HG02970 (cell line): ENCODE results near the gene SLC22A4.

Experiments
- ATAC-seq: cut with Tn5 transposase; IDR thresholded peaks from one replicate; pipeline ENCODE4 v1.9.1; 2021; ENCODE audit warnings: mild to moderate bottlenecking, moderate library complexity, moderate number of reproducible peaks; ENCODE audit not compliant: unreplicated experiment, low FRiP score

Gene SLC22A4

DNA sequence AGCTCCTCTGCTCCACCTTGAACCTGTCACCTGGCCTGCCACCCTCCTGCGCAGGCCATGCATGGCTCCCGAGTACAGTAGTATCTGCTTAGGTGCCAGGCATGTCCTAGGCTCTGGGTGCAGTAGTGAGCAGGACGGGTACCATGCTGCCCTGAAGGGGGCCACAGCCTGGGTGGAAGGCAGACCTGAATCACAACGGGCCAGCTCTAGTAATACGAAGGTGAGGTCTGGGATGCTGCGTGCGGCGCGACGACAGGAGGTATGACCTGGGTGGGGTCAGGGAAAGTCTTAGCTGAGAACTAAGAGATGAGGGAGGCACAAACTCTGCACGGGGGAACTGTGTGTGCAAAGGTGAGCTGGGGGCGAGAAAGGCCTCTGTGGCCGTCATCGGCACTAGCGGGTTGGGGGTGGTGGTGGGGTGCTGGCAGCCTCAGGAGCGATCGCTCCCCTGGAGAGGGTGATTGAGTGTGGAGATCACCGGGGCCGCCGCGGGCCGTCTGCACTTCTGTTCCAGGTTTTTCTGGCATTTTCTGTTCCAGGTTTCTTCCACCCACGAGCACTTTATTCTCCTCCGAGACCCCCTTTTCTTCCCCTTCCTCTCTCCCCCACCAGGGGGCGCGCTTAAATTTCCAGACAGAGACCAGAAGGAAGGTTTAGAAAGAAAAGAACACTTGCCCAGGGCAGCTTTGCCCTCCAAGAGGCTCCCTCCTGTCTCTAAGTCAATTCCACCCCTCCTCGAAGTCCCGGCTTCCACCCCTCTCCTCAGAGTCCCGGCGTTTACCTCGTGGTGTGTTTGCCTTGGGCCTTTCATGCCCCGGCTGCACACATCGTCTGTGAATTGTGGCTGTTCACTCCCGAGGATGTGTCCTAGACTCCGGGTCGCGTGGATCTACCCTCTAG is 21.6 kb upstream of the SLC22A4 start:
- no peak for ATAC-seq

DNA sequence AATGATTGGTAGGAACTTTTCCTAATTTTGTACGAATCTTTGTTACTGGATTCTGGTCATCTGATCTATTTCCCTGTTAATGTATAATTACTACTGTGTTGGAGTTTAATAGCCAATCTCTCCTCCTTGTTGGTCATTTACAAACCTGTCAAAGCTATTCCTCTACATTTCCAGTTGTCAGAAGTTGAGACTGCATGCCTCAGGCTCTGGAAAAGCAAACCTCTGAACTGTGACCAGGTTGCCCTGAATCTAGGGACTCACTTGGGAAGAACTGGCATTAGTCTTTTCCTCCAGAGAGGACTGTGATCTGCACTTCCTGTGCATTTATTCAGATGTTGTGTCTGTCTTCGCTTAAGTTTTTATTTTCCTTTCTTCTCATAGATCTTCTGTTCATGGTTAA is 20.6 kb upstream of the SLC22A4 start:
- ATAC-seq = no peak

DNA sequence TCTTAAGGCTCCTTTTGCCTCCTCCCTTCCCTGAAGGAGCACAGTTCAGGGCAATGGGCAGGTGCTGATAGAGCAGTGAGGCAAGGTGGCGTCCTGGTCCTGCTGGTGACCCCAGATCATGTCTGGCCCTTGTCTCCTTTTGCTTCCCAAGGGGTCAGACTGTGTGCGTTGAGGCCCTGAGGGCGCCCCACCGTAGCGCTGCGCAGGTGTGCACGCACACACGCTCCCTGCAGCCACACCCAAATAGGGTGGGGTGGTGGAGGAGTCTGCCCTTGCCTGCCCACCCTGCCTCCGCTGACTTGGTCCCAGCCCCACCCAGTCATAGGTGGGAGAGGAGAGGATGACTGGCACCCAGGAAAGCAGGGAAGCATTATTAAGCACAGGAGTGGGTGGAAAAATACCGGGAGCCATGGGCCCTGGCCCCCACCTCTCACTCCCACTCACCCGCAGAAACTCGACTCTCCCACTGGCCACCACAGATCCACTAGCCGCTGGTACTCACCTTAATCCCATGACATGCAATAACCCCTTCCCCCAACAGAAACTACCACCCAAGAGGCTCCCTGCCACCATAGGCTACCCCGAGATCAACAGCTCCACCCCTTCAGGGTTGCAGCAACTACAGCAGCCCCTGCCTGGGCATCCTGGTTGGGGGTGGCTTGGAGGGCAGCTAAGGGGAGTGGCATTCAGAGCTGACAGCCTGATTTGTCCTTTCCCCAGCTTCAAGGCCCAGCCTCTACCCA is 20.0 kb upstream of the SLC22A4 start:
- ATAC-seq = no peak

DNA sequence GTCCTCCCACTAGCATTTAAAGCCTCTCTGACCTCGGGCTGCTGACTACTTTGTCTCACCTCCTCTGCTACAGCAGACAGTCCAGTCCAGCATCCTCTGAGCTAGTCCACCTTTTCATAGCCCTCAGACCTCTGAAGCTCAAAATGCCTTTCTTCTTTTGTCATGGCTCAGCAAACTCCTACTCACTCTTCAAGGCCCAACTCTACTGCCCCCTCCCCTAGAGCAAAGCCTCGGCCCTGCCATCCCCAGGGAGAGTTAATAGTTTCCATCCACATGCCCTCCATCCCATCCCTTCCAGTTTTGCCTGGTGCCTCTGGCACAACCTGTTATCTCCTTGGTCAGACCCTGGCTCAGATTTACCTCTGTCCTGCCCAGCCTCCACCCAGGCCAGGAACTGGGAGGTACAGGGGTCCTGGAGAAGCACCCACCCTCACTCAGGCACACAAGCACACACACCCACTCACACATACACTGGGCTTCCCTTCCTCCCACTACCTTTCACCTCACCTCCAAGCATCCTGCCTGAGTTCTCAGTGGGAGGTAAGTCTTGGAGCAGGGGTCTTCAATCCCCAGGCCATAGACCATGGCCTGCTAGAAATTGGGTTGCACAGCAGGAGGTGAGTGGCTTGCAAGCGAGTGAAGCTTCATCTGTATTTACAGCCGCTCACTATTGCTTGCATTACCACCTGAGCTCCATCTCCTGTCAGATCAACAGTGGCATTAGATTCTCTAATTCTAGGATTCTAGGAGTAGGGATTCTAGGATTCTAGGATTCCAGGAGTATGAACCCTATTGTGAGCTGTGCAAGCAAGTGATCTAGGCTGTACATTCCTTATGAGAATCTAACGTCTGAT is 18.6 kb upstream of the SLC22A4 start:
- ATAC-seq = no peak

DNA sequence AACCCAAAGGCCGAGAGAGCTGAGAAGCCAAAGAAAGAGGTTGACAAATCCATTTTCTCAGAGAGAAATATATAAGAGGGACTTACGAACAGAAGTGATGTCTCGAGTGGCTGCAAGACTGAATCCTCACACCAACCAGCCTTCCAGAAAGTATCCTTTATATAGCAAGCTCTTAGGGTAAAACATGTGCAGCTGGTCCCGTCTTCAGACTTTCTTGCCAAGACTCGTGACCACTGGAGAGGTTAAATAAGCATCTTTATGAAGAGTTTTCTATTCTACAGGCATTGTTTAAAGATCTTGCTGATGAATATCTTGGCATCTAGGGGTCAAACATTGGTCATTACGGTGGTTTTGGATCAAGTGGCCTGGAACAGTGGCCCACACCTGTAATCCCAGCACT is 16.9 kb upstream of the SLC22A4 start:
- no peak for ATAC-seq

DNA sequence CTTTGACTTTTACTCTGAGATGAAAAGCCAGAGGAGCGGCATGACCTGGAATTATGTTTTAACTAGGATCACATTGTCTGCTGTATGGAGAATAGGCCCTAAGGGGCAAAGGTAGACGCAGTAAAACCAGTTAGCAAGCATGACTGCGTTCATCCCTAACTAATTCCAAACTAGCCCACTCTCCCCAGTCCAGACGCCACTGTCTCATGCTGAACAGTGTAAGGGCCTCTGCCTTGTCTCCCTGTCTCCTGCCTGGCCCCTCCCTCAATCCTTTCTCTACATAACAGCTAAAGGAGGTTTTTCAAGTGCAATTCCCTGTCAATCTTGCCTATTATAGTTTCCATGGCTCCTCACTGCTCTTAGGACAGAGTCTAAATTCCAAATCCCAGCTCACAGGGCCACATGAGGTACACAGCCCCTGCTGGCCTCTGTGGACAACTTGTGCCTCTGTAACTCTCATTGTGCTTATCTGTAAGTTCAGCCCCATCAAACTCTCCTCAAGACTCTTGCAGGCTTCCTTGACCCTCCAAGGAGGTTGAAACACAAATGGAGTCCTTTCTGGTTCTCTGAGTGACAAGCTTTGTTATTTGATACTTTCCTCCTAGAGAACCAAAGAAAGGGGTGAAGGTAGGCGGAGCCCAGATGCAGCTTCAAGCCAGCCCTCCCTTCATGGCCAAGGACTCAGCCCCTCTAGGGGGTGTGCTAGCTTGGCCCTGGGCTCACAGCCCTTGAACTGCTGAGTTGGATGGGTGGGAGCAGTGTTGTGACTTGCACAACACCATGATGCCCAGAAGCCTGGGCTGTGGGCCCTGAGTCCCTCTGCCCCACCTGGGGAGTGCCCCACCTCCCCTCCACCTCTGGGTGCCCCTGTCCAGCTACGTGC is 16.0 kb upstream of the SLC22A4 start:
- no peak for ATAC-seq

DNA sequence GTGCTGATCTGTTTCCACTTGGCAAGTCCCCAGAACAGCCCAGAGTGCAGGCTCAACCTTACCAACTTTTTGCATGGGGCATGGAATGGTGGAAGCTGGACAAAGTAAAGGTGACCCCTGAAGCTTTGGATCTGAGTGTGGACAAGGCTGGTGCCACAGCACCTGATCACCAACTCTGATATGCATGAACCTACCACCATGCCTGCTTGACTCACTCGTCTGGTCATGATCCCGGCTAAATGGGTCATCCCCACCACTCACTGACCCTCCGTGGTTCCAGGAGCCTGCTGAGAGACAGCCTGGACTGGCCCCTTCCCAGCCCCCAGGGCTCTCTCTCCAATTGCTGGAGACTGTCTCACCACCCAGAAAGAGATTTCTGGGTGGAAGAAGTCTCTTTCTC is 14.4 kb upstream of the SLC22A4 start:
- ATAC-seq = no peak

DNA sequence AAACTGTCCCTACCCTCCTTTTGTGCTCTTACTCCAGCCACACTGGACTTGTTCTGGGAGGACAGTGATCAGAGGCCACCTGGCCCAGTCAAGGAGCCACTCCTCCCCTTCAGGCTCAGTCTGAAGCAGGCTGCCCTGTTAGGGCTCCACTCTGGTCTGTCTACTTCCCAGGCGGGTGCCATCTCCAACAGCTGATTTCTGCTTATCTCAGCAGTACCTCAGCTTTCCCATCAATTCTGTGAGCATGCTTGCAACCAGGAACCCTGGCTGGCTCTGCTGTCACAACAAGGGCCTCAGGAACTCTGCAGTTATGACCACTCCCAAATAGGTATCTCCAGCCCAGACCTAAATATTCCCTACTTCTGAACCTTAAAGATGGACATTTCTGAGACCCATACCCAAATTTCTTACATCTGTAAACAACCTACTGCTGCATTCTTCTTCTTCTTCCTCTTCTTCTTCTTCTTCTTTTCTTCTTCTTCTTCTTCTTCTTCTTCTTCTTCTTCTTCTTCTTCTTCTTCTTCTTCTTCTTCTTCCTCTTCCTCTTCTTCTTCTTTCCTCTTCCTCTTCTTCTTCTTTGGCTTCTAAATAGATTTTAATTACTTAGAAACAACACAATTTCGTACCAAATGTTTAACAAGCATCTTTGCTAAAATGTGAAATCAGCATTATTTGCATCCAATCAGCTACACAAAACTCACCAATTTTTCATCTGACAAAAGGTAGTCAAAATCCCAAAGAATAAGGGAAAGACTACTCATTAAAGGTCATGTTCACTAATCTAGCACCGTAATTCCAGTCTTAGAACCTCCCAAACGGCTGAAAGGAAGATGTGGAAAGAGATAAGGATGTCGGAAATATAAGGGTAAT is 13.6 kb upstream of the SLC22A4 start:
- no peak for ATAC-seq

DNA sequence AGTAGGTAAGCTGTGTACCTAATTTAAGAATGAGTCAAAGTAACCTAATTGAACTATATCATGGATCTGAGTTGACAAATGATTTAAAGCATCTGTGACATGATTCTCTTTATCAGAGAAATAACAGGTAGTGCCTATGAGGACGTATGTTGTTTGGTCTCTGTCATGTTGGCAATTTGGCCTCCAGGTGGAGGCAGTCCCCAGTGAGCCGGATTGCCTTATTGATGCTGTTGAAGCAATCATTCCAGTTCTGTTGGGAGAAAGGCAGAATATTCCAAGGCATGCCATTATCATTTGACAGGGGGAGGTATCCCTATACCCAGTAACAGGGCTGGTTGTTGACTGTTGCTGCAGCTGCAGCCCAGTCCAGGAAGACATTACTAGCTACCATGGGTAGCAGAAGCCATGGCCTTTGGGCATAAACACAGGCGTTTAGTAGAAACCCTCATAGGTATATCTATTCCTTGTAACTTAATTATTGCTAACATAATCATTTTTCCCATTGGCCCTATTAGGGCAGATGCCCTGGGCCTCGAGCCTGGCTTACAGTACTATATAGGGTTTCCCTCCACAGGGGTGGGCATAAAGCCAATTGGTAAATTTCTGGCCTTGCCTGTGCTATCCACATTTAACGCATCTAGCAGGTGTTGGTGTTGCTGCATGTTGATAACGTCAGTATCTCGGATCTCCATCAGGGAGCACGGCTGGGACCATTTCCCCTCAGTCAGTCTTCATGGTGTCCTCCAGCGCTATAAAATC is 12.2 kb upstream of the SLC22A4 start:
- no peak for ATAC-seq

DNA sequence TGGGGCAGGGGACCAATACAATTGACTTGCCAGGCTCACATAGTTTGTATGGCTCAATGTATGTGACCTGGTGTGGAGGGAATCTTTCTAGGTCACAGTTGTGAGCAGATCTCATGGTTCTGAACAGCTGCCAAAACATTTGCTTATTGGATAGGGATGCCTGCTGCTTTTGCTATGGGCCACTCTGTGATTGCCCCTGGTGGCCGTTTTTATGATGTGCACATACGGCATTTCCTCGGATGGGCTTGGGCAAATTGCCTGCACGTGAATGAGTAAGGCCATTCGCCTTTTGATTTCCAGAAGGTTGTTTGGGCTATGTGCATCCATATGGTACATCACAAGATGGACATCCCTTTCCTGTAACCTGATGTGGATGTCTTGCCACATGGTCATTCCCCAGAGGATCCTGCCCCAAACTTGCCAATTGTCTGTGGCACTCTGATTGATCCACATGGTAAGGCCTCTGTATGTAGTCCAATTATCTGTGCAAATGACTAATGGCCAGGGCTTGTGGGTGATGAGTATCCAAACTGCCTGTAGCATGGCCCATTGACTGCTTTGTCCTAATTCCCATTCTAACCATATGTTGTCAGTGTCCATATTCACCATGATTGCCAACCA is 10.7 kb upstream of the SLC22A4 start:
- ATAC-seq = no peak

DNA sequence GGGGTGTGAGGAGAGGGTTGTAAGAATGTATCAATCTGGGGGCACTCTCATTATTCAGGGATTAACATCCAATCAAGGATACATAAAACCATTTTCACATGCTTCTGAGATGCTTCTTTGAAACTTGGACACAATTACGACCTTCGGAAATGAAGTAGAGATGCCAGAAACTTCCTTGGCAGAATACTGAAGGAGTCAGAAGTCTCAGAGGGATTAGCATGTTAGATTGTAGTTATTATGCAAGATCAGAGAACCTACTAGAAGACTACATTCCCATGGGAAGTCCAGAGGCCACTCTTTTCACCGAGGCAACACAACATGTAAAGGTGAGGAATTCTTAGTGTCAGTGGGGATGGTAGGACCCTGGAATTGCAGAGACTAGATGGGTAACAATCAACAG is 5.1 kb upstream of the SLC22A4 start:
- no peak for ATAC-seq

DNA sequence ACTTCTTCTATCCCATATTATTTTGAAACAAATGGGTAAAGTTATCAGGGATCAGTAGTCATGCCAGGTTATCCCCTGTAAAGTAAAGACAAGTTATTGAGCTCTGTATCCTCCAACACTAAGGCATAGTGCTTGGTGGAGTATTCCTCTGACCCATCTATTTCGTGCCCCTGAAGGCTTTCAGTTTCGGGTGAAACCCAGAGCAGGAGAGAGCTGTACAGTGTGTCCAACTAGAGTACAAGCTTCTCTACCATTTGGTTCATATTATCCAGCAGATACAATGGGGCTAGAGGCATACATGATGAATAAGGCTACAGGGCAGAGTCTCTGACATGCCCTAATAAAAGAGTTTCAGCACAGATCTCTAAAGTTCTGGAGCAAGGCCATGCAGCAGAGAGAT is 3.2 kb upstream of the SLC22A4 start:
- ATAC-seq = no peak

DNA sequence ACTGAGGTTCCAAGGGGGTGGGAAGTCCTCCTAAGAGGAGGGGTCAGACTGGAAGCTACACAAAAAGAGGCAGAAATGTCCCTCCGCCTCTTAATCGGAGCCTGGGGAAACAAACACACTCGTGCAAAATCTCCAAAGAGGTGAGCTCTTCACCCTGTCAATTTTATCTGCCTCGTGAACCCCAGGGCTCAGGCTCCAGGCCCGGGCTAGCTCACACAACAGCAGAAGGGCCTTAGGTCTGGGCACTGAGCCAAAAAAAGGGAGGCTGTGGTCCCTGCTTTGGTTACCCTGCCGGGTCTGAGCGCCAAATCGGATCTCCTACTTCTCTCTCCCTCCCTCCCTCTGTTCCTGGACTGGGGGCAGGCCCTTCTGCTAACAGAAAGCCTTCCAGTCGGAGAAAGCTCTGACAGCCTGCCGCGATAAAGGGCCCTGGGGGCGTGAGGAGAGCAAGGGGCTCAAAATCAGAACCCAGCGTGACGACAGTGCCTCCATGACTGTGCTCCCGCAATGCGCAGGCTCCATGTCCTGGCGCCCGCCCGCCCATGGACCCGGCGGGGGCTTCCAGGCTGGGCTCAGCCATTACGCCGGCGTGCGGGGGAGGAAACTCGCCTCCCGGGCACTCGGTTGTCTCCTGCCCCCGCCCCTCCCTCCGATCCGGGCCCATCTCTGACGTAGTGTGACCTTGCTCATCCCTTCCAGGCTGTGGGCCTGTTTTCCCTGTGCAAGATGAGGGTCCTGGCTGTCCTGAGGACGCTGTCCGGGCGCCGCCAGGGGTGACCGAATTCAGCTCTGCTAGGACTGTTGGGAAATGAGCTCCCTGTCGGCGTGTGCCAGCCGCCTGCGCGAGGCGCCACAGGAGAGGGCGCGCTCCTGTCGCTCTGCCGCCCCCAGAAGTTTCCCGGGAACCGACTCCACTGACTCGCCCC is 865 bp upstream of the SLC22A4 start:
- ATAC-seq = peak; percentile 35

DNA sequence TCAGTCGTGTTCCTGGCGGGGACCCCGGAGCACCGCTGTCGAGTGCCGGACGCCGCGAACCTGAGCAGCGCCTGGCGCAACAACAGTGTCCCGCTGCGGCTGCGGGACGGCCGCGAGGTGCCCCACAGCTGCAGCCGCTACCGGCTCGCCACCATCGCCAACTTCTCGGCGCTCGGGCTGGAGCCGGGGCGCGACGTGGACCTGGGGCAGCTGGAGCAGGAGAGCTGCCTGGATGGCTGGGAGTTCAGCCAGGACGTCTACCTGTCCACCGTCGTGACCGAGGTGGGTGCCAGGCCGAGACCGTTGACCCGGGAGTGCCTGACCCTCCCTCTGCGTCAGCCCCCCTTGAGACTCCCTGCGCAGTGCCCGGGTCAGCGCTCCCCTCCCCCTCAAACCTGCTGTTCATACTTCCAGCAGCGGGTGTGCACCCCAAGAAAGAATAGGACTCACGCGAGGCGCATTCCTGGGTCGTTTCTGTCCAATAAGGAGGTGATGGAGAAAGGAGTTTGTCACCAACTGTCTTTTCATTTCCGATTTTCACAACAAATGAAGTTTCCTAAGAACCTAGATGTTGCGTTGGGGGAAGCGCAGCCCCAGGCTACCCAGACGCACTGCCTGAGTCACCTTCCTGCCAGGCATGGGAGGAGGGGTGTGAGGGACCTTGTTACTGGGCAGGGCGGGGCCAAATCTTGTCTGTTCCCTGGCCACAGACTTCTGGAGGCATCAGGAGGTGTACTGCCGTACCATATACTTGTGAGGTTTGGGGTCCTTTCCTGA is 722 bp downstream of the SLC22A4 start:
- no peak for ATAC-seq

DNA sequence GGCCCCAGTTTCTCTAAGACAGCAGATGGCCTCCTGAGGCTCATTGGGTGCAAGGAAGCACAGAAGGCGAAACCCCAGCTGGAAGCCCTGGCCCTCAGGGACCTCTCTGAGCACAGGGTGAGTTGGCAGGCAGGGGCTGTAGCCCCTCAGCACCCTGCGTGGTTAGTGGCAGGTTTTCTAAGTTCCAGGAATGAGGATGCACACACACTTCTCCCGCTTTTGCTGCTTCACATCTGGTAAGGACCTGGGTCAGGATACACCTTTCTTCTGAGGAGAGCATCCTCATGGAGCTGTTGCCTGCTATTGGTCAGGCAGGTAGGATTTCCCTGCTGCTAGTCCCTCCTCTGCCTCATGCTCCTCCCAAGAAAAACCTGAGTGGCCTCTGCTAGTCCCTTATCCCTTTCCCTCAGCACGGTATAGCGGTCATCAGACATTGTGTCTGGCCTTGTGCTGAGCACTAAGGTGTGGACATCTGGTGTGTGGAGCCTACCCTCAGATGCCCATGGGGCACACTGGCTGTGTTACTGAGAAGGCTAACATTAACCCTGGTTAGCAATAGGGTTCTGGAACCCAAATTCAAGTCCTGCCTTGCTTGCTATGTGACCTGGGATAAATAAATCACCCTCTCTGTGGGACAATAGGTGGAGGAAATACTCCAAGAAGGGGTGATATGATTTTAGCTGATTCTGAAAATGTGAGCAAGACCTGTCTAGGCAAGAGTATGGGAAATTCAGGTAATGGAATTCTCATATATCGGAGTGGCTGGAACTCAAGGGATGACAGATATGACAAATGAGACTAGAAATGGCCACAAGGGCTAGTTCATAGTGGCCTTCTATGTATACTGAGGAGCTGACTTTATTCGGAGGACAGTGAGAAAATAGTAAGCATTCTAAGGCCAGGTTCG is 1.6 kb downstream of the SLC22A4 start:
- no peak for ATAC-seq
